Astrocyte of the cerebellum (primary cell): ENCODE results near the gene GMEB2.

Source experiments
- DNase-seq: peaks from one replicate; pipeline ENCODE4 v3.0.0-alpha.2; 2011; ENCODE audit warnings: low read depth
- H3K4me3 ChIP-seq: 2 replicates; pipeline ENCODE4 v1.5.1; 2011; ENCODE audit warnings: mild to moderate bottlenecking, low read depth, low read length, moderate library complexity
- in situ Hi-C: cut with HindIII; loops from 2 replicates; pipeline ENCODE4 v1.10.0; 2017; ENCODE audit warnings: low sequenced_read_pairs
- TF ChIP-seq, protein P1 (sequence below): IDR thresholded peaks from 2 replicates; pipeline ENCODE4 v1.5.1; 2012; ENCODE audit warnings: low read length, low read depth, moderate library complexity, mild to moderate bottlenecking; ENCODE audit errors: missing control alignments

Gene GMEB2

DNA sequence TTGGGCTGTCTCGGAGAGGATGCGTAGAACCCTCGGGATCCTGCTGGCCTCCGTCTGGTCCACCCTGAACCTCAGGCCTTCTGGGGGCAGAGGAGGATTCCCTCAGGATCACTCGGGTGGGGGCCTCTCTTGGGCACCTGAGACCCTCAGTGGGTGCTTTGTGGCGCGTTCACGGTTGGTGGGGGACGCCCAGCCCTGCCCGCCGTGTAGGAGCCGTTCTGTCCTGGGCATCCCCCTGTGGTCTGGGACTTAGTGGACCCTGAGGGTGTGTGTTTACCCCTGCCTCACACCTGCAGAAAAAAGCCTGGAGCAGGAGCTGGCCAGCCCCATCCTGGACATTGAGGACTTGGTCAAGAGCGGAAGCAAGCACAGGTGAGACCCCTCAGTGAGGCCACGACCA is 38.8 kb upstream of the GMEB2 start:
- in situ Hi-C loops: loop anchor here (10.0 kb wide), 1 partner anchor 131 kb away; the partner anchor contains the start of gene PTK6
- H3K4me3 ChIP-seq: no peak overlapping the region
- TF ChIP-seq, protein P1, sequence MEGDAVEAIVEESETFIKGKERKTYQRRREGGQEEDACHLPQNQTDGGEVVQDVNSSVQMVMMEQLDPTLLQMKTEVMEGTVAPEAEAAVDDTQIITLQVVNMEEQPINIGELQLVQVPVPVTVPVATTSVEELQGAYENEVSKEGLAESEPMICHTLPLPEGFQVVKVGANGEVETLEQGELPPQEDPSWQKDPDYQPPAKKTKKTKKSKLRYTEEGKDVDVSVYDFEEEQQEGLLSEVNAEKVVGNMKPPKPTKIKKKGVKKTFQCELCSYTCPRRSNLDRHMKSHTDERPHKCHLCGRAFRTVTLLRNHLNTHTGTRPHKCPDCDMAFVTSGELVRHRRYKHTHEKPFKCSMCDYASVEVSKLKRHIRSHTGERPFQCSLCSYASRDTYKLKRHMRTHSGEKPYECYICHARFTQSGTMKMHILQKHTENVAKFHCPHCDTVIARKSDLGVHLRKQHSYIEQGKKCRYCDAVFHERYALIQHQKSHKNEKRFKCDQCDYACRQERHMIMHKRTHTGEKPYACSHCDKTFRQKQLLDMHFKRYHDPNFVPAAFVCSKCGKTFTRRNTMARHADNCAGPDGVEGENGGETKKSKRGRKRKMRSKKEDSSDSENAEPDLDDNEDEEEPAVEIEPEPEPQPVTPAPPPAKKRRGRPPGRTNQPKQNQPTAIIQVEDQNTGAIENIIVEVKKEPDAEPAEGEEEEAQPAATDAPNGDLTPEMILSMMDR: no peak
- no peak for DNase-seq

DNA sequence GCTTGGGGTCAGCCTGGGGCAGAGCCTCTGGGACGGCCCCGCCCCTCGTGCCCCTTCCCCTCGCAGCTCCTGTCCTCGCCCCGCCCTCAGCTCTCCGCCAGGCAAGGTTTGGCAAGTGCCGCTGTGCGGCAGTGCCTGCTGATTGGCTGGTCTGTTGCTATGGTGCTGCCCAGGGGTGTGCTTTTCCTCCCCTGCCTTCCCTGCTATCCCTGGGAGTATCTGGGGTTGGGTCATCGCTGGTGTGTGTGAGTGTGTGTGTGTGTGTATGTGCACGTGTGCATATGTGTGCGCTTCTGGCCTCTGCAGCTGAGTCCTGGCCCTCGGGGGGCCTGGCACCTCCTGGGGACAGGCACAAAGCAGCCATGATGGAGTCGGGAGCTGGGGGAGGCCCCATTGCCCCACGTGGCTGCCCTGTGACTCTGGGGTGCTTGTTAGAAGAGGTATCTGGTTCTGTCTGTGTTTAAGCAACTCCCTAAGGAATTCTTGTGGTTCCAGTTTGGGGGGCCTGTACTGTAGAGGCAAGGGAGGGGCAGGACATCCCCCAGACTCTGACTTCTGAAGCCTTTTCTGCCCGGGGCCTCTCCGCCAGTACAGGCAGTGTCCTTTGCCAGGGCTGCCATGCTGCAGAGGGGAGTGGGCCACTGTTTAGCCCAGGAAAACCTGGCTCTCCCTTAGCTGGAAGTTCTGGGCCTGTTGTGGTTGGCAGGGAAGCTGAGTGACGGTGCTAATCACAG is 38.1 kb upstream of the GMEB2 start:
- H3K4me3 ChIP-seq: no peak overlapping the region
- in situ Hi-C loops: loop anchor here (5.0 to 10.0 kb wide), 2 partner anchors 32 to 130 kb away; partner anchors contain the start of genes PTK6 and TNFRSF6B
- DNase-seq: no peak
- TF ChIP-seq, protein P1: no peak

DNA sequence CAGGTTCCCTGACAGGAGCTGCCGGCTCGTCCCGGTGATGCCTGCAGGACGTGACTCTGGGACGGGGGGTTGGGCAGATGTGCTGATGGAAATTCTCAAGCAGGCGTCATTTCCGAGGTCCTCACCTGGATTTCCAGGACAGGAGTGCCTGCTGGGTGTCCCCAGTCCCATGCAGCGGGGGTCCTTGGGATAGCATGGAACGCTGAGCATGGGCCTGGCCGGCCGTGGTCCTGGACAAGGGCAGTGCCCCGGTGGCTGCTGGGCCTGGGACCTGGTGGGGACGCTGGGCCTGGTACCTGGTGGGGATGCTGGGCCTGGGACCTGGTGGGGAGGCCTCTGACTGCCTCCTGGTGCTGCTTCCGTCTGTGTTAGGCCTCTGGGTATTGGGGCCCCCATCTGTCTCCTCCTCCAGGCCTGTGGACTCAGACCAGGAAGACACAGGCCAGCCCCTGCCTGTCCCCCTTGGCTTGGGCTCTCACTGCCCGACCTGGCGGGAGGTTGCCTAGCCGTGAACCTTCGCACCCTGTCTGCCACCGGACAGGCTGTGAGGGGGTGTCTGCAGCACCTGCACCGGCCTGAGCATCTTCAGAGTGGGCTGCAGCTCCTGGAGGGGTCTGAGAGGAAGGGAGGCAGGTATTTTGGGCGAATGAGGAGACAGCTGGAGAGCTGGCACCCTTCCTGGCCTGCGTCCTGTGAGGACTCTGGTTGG is 37.4 kb upstream of the GMEB2 start:
- H3K4me3 ChIP-seq: no peak overlapping the region
- DNase-seq: no peak
- TF ChIP-seq, protein P1: no peak
- in situ Hi-C loops: loop anchor here (5.0 to 10.0 kb wide), 2 partner anchors 33 to 129 kb away; partner anchors contain the start of genes PTK6 and TNFRSF6B

DNA sequence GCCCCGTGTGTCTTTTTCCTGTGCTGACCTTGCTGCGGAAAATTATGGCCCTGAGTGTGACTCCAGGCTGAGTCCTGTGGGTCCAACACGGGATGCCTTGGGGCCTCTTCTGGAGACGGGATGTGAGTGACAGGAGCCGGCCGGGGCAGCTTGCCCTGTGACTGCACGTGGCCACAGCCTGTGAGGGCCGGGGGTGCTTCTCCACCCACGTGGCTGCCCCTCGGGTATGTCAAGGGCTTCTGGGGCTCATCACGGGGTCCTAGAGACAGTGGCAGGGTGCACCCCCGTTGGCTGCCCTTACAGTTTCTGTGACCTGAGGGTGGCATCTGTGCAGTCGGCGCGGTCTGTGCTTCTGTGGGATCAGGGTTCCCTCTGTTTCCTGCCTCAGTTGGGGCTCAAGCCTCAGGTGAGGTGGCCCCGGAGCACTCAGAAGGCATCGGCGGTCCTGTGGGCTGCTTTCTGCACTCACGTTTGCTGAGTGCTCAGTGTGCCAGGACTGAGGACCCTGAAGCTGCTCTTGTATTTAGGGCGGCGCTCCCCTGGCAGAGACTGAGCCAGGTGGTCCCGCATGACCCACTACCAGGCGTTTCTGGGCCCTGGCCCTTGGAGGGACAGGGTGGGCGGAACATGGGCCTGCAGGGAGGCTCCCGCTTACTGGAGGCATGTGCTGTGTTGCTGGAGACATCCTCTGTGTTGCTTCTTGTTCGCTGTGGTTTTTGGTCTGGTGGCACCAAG is 36.6 kb upstream of the GMEB2 start:
- no peak for DNase-seq
- H3K4me3 ChIP-seq: no peak overlapping the region
- TF ChIP-seq, protein P1: no peak
- in situ Hi-C loops: loop anchor here (5.0 to 10.0 kb wide), 2 partner anchors 34 to 129 kb away; partner anchors contain the start of genes PTK6 and TNFRSF6B

DNA sequence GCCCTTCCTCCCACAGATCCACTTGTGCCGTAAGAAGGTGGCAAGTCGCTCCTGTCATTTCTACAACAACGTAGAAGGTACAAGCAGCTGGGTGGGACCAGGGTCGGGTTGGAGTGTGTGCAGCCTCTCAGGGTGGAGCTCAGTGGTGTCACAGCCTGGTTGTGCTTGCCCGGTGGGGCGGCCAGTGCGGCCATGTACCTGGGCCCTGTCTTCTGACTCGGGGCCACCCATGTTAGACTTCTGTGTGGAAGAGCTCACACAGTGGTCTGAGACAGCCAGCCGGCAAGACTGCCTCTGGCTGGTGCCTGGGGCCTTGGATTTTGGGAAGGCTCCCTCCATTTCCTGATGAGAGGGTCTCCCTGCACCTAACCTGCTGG is 35.9 kb upstream of the GMEB2 start:
- in situ Hi-C loops: loop anchor here (5.0 to 10.0 kb wide), 2 partner anchors 34 to 128 kb away; partner anchors contain the start of genes PTK6 and TNFRSF6B
- DNase-seq: no peak
- TF ChIP-seq, protein P1: no peak
- no peak overlapping the region for H3K4me3 ChIP-seq
